Spleen (tissue), 7 donors: Measurements from ENCODE around the gene PIR.

ENCODE experiments used
- POLR2A ChIP-seq, 3 donors: fragments of 450-650 bp; IDR thresholded peaks; one replicate each; pipeline ENCODE4 v1.5.1; 2017; ENCODE audit warnings: antibody characterized with exemption in 3 of 3, mild to moderate bottlenecking in 1 of 3
- POLR2AphosphoS5 ChIP-seq, 3 donors: sonication (generic); formaldehyde crosslinking; IDR thresholded peaks; one replicate each; pipeline ENCODE4 v1.5.1; 2017; ENCODE audit warnings: antibody characterized with exemption in 3 of 3
- TF ChIP-seq, protein P1 (sequence below), 11 experiments: fragments of 200-600 bp in 7 of 11; fragments of 450-650 bp in 4 of 11; sonication (generic) in 4 of 11; IDR thresholded peaks in 8 of 11; conservative IDR thresholded peaks in 3 of 11; 1 replicate in 7 of 11; 2 replicates in 4 of 11; pipeline versions ENCODE4 v1.4.0 to v1.8.0; 2016 to 2021; ENCODE audit warnings: antibody characterized with exemption in 11 of 11, inconsistent platforms in 4 of 11, mild to moderate bottlenecking in 1 of 11
- donor health status: DM: no; HTN: no; CAD: no; lungs with moderate emphysema.
- donor health status: DM: no; HTN: no; CAD: no.
- donor health status: DM: no; HTN: no; CAD: no.

DNA sequence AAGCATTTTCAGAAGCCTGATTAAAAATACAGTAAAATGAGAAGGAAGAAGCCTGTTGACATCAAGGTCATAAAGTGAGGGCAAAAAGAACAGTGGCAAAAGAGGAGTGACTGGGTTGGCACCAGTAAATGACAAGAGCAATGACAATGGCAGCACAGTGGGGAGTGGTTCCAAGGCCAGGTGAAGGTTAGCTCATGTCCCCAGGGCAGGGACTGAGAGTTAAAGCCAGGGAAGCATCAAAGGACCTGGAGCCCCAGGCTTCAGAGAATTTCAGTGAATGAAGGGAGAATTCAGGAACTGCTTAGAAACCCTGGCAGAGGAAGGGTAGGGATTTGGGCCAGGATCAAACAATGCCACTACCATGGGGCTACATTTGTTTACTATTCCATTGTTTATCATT, 149.0 kb downstream of the PIR start:
- TF ChIP-seq POLR2A (IDR thresholded peaks at IDR 0.05): no peak
- TF ChIP-seq, protein P1, sequence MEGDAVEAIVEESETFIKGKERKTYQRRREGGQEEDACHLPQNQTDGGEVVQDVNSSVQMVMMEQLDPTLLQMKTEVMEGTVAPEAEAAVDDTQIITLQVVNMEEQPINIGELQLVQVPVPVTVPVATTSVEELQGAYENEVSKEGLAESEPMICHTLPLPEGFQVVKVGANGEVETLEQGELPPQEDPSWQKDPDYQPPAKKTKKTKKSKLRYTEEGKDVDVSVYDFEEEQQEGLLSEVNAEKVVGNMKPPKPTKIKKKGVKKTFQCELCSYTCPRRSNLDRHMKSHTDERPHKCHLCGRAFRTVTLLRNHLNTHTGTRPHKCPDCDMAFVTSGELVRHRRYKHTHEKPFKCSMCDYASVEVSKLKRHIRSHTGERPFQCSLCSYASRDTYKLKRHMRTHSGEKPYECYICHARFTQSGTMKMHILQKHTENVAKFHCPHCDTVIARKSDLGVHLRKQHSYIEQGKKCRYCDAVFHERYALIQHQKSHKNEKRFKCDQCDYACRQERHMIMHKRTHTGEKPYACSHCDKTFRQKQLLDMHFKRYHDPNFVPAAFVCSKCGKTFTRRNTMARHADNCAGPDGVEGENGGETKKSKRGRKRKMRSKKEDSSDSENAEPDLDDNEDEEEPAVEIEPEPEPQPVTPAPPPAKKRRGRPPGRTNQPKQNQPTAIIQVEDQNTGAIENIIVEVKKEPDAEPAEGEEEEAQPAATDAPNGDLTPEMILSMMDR (IDR thresholded peaks at IDR 0.05 in 8 of 11, conservative IDR thresholded peaks at IDR 0.05 in 3 of 11): no peak
- no peak for TF ChIP-seq POLR2AphosphoS5 (IDR thresholded peaks at IDR 0.05)
